K562 (cell line): ENCODE data around the gene DEFB124. TPM values are rescaled to one million over a fixed set of nuclear protein-coding genes. Genes with fewer than 3 reads are reported as not detected.

Source experiments
- ATF2 ChIP-seq: sonication (generic); formaldehyde crosslinking; IDR thresholded peaks from 2 replicates; pipeline ENCODE4 v1.8.1; 2022; ENCODE audit warnings: missing genetic modification reagents
- C11orf30 ChIP-seq: fragments of 450-650 bp; IDR thresholded peaks from 2 replicates; pipeline ENCODE4 v1.6.1; 2016; ENCODE audit warnings: low read depth, mild to moderate bottlenecking
- IFI16 ChIP-seq: fragments of 250-450 bp; sonication (Bioruptor Pico); IDR thresholded peaks from 2 replicates; pipeline ENCODE4 v2.1.2; 2022; ENCODE audit warnings: mild to moderate bottlenecking, inconsistent platforms
- MAZ ChIP-seq, 2 experiments: fragments of 450-650 bp in 1 of 2; sonication (generic) in 1 of 2; formaldehyde crosslinking; IDR thresholded peaks in 1 of 2; conservative IDR thresholded peaks in 1 of 2; 2 replicates each; pipeline versions ENCODE4 v1.4.0 to v1.5.0; 2020; ENCODE audit warnings: mild to moderate bottlenecking in 1 of 2, missing genetic modification reagents in 1 of 2
- PCBP1 ChIP-seq: fragments of 200-400 bp; formaldehyde crosslinking; IDR thresholded peaks from 2 replicates; pipeline ENCODE4 v1.6.1; 2018; ENCODE audit warnings: mild to moderate bottlenecking, low read depth, low read length; ENCODE audit not compliant: poor library complexity, severe bottlenecking
- PHF20 ChIP-seq: fragments of 450-650 bp; IDR thresholded peaks from 2 replicates; pipeline ENCODE4 v1.6.1; 2018; ENCODE audit not compliant: partially characterized antibody
- POLR2B ChIP-seq: fragments of 450-650 bp; IDR thresholded peaks from 2 replicates; pipeline ENCODE4 v1.6.1; 2018; ENCODE audit warnings: low read depth; ENCODE audit not compliant: partially characterized antibody
- RBM39 ChIP-seq: fragments of 200-400 bp; formaldehyde crosslinking; optimal IDR thresholded peaks from 2 replicates; pipeline ENCODE3; 2018; ENCODE audit warnings: low read depth, low read length
- VEZF1 ChIP-seq: fragments of 200-800 bp; sonication (Bioruptor generic); IDR thresholded peaks from 2 replicates; pipeline ENCODE4 v1.6.1; 2017; ENCODE audit warnings: missing genetic modification characterization, missing compliant biosample characterization
- ZBTB7A ChIP-seq: IDR thresholded peaks from 2 replicates; pipeline ENCODE4 v1.6.1; 2011; ENCODE audit warnings: low read depth, mild to moderate bottlenecking, low read length, moderate library complexity, borderline replicate concordance; ENCODE audit not compliant: control insufficient read depth
- ZC3H11A ChIP-seq: IDR thresholded peaks from 2 replicates; pipeline ENCODE4 v1.6.1; 2012; ENCODE audit warnings: low read depth, low read length, improper control_type of control experiment
- ZNF174 ChIP-seq: fragments of 250-450 bp; sonication (Bioruptor Pico); IDR thresholded peaks from 2 replicates; pipeline ENCODE4 v1.4.0; 2020; ENCODE audit warnings: mild to moderate bottlenecking
- ZNF24 ChIP-seq: fragments of 450-650 bp; IDR thresholded peaks from 2 replicates; pipeline ENCODE4 v1.6.1; 2016
- ZNF444 ChIP-seq: fragments of 250-450 bp; sonication (Bioruptor Pico); IDR thresholded peaks from 2 replicates; pipeline ENCODE4 v1.4.0; 2020; ENCODE audit warnings: mild to moderate bottlenecking, moderate library complexity
- ZZZ3 ChIP-seq: fragments of 450-650 bp; IDR thresholded peaks from 2 replicates; pipeline ENCODE4 v1.6.1; 2016; ENCODE audit warnings: antibody characterized with exemption, mild to moderate bottlenecking, moderate library complexity
- polyA plus RNA-seq, 8 experiments: library from polyadenylated mRNA; depleted of rRNA in 4 of 8; stranded (reverse) in 5 of 8; unstranded in 3 of 8; fragments of >200 nt; fragmentation: Nextera tagmentation in 2 of 8; fragmentation: Illumina TruSeq in 1 of 8; extraction: Ambion mirVana in 2 of 8; extraction: Trizol in 1 of 8; gene quantifications; 2 replicates each; pipeline versions ENCODE4 v1.2.1 to v1.2.3, GENCODE V29; 2011 to 2014; ENCODE audit warnings: inconsistent platforms in 1 of 8, missing spikeins in 1 of 8
- total RNA-seq, 7 experiments: library from RNA; depleted of rRNA in 6 of 7; stranded (reverse); fragments of >200 nt in 6 of 7; fragmentation: Illumina TruSeq in 2 of 7; extraction: Trizol in 2 of 7; gene quantifications; 2 replicates each; pipeline versions ENCODE4 v1.2.1 to v1.2.3, GENCODE V29; 2011 to 2021; ENCODE audit warnings: low replicate concordance in 1 of 7
- TF ChIP-seq, protein P1 (sequence below), 3 experiments: fragments of 200-800 bp in 1 of 3; fragments of 250-450 bp in 1 of 3; fragments of 450-650 bp in 1 of 3; sonication (Bioruptor Pico) in 1 of 3; sonication (Bioruptor generic) in 1 of 3; formaldehyde crosslinking in 1 of 3; IDR thresholded peaks; 2 replicates each; pipeline versions ENCODE4 v1.6.1 to v1.8.0; 2016 to 2022; ENCODE audit warnings: mild to moderate bottlenecking in 2 of 3, missing genetic modification characterization in 2 of 3, missing compliant biosample characterization in 1 of 3, moderate library complexity in 1 of 3

Gene DEFB124
- total and polyA plus RNA-seq, 9 of the 15 experiments (the other 6 are each of a cell fraction or from before 2014, with no cell fraction given): not detected

DNA sequence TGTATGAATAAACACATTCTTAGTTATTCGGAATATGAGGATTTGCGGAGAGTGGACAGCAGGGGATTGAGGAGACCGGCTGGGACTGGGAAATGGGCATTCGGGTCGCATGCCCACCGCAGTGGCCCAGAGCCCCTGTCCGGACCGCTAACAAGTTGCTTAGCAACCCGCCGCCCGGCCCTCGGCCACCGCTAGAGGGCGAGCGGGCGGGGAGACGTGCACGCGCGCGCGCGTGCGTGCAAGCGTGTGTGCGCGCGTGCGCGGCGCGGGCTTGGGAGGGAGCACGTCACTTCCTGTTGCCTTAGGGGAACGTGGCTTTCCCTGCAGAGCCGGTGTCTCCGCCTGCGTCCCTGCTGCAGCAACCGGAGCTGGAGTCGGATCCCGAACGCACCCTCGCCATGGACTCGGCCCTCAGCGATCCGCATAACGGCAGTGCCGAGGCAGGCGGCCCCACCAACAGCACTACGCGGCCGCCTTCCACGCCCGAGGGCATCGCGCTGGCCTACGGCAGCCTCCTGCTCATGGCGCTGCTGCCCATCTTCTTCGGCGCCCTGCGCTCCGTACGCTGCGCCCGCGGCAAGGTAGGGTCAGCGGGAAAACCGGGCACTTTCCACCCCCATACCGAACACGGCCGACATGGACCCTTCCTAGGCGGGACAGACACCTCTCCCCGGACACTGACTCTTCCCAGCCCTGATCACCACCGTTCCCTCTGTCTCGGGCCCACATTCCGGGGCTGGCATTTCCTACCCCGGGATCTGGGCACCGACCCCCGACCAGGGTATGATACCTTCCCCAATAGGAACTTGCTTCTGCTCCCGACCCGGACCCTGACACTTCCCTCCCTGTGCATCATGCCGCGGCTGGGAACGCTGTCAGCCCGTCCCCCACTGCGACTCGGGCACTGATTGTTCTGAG lies 39.5 kb upstream of the DEFB124 start, which contains the start of gene HM13 (continued):
- peak; percentile 75 for TF ChIP-seq PHF20
- no peak for TF ChIP-seq ZNF24
- TF ChIP-seq ZNF444: no peak
- 0 out of 2 replicates have a peak, but pooled peaks have one; percentile 62 for TF ChIP-seq IFI16 (CRISPR knock-in tag)
- TF ChIP-seq, protein P1, sequence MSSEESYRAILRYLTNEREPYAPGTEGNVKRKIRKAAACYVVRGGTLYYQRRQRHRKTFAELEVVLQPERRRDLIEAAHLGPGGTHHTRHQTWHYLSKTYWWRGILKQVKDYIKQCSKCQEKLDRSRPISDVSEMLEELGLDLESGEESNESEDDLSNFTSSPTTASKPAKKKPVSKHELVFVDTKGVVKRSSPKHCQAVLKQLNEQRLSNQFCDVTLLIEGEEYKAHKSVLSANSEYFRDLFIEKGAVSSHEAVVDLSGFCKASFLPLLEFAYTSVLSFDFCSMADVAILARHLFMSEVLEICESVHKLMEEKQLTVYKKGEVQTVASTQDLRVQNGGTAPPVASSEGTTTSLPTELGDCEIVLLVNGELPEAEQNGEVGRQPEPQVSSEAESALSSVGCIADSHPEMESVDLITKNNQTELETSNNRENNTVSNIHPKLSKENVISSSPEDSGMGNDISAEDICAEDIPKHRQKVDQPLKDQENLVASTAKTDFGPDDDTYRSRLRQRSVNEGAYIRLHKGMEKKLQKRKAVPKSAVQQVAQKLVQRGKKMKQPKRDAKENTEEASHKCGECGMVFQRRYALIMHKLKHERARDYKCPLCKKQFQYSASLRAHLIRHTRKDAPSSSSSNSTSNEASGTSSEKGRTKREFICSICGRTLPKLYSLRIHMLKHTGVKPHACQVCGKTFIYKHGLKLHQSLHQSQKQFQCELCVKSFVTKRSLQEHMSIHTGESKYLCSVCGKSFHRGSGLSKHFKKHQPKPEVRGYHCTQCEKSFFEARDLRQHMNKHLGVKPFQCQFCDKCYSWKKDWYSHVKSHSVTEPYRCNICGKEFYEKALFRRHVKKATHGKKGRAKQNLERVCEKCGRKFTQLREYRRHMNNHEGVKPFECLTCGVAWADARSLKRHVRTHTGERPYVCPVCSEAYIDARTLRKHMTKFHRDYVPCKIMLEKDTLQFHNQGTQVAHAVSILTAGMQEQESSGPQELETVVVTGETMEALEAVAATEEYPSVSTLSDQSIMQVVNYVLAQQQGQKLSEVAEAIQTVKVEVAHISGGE (CRISPR knock-in tag; IDR thresholded peaks at IDR 0.05): peak in 2 of 3 experiments; percentile 24 to 91; a peak in 3 of 6 replicates
- no peak for TF ChIP-seq RBM39
- TF ChIP-seq ZZZ3: no peak
- TF ChIP-seq VEZF1 (CRISPR knock-in tag): peak; percentile 79
- TF ChIP-seq ZNF174 (CRISPR knock-in tag): no peak
- peak; percentile 86 for TF ChIP-seq POLR2B
- no peak for TF ChIP-seq ZC3H11A
- TF ChIP-seq ZBTB7A: peak; percentile 50; the same call in 1 of the 2 replicates
- TF ChIP-seq PCBP1: no peak
- TF ChIP-seq ATF2 (CRISPR knock-in tag): peak; percentile 70; the same call in 1 of the 2 replicates
- TF ChIP-seq C11orf30: peak; percentile 25; the same call in 1 of the 2 replicates
- TF ChIP-seq MAZ (CRISPR knock-in tag; conservative IDR thresholded peaks at IDR 0.05 in 1 of 2, IDR thresholded peaks at IDR 0.05 in 1 of 2): peak; percentile 11 to 81; a peak in 3 of 4 replicates
